NCI-H1092 treated with DMSO at 0.1 percent for 48 hours (cell line): ENCODE data around the gene STAG1.
"Not testable (repeated sequence)": the region's sequence is repeated elsewhere in the genome, so short reads cannot be mapped to it uniquely, and the experiment has no call there.

Source experiments
- DNase-seq: peaks from one replicate; lab custom pipeline; 2025; lab: John Stamatoyannopoulos, UW

Gene STAG1

DNA sequence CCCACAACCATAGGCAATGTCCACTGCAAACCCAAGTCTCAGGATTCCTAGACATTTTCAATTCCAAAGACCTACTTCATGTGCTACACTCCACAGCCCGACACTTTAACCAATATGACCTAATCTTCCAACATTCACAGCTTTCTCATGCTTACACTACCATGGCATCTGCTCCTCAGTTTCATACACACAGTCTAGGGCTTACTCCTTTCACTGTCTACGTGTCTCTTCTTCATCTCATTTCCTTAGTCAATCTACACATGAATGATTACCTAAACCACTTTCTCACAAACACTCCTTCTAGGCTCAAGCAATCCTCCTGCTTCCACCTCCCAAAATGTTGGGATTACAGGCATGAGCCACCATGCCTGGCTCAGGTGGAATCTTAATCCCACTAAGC is 106.3 kb downstream of the STAG1 start:
- no peak for DNase-seq

DNA sequence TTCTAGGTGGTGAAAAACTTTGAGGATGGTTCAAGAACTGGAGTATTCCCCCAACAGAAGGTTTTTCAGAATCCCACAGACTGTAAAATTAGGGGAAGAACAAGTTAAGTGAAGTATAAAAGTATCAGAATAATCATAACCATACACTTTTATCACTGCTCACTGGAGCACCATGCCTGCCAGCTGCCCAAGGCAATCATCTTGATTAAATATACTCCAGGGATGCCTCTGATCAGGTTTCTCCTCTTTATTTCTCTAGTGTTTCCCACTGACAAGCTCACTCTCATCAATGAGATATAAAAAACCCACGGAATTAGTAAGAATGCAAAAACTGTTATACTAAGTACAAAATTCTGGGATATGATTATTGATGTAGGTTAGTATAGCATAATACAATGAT is 108.0 kb downstream of the STAG1 start:
- DNase-seq, result no peak

DNA sequence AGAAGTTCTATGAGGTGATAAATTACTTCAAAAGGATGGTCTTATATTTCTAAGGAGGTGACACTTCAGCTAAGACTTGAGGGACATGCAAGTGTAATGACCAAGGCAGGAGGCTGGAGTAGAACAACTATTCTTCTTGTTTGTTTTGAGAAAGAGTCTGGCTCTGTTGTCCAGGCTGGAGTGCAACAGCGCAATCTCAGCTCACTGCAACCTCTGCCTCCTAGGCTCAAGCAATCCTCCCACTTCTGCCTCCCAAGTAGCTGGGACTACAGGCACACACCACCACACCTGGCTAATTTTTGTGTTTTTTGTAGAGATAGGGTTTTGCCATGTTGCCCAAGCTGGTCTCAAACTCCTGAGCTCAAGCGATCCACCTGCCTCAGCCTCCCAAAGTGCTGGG is 108.8 kb downstream of the STAG1 start:
- DNase-seq, result not testable (repeated sequence)

- DNase-seq, result no peak
These were observed 109.5 kb downstream of the STAG1 start for GRCh38 chr3:136642711-136643110.

GRCh38 chr3:136639069-136639468 is 113.1 kb downstream of the STAG1 start:
- DNase-seq, result no peak

- DNase-seq, result no peak
These were observed 115.0 kb downstream of the STAG1 start for GRCh38 chr3:136637176-136637575.

DNA sequence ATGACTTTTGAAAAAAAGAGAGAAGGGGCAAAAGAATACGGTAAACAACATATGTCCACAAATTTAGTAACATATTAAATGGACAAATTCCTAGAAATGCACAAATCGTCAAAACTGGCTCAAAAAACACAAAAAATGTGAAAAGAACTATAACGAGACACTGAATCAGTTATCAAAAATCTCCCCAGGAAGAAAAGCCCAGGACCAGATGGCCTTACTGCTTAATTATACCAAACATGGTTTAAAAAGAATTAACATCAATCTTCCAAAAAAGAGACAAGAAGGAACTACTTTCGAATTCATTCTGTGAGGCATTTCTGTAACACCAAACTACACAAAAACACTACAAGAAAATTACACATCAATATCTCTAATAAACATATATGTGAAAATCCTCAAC is 117.4 kb downstream of the STAG1 start:
- no peak for DNase-seq

GRCh38 chr3:136632625-136633081 is 119.5 kb downstream of the STAG1 start:
- DNase-seq, result no peak

DNA sequence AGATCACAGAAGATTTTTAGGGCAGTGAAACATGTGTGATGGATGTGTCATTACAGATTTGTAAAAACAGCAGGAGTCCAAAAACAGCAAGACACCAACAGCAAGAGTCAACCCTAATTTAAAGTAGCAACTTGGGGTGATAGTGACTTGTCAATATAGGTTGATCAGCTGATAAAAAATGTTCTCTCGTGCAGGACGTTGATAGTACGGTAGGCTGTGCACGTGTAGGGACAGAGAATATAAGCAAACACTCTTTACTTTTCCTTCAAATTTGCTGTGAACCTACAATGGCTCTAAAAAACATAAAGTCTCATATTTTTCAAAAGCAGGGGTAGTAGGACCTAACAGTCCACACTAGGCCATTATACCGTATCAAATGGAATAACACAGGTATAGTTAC is 120.8 kb downstream of the STAG1 start:
- DNase-seq, result no peak

GRCh38 chr3:136630915-136631314 is 121.3 kb downstream of the STAG1 start:
- DNase-seq, result no peak

- DNase-seq, result no peak
These were observed 125.7 kb downstream of the STAG1 start for GRCh38 chr3:136626493-136626892.

DNA sequence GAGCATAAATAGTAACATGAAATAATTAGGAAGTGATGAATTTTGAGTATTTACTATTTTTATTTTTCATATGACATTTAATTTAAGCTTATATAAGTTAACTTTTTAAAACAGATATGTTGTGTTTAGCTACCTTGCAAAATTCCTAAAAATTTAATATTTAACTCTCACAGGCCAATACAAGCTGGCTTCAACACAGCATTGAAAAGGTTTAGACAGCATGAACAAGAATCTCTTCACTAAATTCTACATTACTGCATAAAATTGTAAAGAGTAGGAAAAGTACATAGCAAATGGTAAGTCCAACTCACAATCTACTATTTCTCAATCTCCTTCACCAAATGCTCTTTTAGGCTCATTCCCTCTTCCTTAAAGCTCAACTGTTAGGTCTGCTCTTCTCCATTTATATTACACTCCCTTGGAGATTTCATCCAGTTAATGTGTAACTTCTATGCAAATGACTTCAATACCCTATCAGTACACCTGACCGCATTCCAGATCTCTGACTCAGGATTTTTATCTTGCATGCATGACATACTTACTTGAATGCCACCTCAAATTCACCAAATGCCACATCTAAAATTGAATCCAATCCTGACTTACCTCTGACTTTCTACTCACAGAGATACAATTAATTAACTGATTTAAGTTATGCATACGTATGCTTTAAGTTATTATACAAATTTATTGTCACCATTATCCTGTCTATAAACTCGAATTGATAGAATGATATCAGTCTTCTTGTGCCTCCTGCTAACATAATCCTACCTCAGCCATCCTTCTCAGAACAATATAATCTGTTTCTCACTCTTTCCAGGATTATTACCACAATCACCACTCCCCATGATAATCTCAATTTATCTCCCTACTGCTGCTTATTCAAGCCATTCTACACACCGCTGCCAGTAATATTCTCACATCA is 127.0 kb downstream of the STAG1 start:
- DNase-seq, result no peak

- no peak for DNase-seq
These were observed 127.8 kb downstream of the STAG1 start for GRCh38 chr3:136624371-136624770.

- DNase-seq, result no peak
These were observed 130.6 kb downstream of the STAG1 start for GRCh38 chr3:136621628-136622027.

DNA sequence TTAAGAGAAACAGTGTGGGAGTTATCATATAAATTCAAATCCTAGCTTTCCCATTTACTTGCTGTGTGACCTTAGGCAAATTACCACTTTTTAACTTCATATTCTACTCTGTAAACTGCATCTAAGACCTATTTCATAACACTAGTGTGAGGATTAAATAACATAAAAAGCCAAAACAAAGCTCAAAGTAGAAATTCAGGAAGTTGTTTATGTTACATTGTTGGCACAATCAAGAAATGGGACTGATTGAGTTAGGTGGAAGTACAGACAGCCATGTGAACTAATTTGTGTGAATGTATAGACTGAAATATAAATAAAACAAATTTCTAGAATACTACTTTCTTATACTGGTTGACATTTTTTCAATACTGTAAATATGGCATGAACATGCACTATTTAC is 131.7 kb downstream of the STAG1 start:
- no peak for DNase-seq

DNA sequence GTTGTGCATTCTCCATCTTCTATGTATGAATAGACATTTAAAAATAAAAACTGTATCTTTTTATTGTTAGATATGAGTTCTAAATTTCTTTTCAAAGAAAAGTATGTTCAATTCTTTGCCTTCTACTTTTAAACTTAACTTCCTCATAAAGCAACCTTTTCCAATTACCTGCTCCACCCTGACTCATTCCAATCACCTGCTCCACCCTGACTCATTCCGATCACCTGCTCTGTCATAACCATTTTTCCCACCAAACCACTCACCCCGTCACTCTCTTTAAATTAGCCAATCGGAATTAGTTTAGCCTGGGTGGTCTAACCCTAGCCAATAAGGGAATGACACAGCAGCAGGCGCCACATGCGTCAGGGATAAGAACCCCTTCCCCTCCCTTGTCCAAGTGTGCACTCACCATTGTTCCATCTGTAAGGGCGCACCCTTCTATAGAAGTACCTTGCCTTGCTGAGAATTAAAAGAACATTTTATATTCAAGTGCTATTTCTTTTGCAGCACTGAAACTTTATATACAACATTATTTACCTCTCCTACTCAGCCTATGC is 134.1 kb downstream of the STAG1 start:
- DNase-seq, result not testable (repeated sequence)

- no peak for DNase-seq
These were observed 135.0 kb downstream of the STAG1 start for GRCh38 chr3:136617198-136617597.

DNA sequence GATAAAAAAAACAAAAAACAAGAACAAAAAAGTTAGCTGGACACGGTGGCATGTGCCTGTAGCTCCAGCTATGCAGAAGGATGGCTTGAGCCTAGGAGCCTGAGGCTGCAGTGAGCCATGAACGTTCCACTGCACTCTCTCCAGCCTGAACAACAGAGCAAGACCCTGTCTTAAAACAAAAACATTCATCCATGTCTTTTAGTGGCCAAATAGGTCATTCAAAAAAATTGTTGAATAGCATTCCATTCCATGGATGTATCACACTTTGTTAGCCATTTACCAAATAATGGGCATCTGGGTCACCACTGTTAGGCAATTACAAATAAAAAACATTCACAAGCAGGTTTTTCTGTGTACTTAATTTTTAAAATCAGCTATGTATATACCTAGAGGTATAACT is 139.7 kb downstream of the STAG1 start:
- DNase-seq, result no peak

DNA sequence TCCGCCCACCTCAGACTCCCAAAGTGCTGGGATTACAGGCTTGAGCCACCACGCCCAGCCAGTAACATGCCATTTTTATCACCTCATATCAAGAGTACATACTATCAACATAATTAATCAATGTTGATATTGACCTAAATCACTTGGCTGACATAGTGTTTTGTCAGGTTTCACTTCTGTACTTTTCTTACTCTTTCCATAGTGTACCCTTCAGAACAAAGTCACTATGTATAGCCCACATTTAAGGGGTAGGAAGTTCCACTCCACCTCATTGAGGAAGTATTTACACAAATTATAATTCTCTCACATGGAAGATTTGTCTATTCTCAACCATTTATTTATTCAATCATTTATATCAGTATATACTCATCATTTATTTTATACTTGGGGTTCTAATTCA is 145.2 kb downstream of the STAG1 start:
- no peak for DNase-seq

DNA sequence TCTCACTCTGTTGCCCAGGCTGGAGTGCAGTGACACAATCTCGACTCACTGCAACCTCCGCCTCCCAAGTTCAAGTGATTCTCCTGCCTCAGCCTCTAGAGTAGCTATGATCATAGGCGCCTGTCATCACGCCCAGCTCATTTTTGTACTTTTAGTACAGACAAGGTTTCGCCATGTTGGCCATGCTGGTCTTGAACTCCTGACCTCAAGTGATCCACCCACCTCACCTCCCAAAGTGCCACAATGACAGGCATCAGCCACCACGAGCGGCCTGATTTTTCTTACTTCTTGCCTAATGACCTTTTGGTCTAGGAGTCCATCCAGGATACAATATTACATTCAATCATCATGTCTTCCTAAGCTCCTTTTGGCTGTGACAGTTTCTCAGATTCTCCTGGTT is 146.0 kb downstream of the STAG1 start:
- DNase-seq, result not testable (repeated sequence)

- DNase-seq, result no peak
These were observed 147.2 kb downstream of the STAG1 start for GRCh38 chr3:136604961-136605360.

DNA sequence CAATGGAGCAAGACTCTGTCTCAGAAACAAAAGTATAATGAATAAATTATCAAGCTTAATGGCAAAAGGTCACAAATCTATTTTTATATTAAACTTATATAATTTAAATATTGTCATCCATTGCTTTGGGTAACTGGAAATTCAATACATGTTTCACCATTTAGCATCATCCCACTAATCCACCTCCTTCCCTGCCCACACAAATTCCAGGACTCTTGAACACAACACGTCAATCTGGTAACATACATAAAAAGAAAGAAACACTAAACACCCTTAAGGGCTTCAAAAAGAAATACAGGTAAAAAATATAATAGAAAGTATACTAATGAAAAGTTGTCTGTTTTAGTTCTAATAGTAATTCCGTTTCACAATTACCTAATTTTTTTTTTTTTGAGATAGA is 149.4 kb downstream of the STAG1 start:
- DNase-seq, result no peak

- no peak for DNase-seq
These were observed 156.1 kb downstream of the STAG1 start for GRCh38 chr3:136595913-136596697.
